ENCODE measurements around the gene LRCH4.
A peak's percentile ranks its signal among the peaks of the same experiment; 100 is the strongest.
"Not testable (repeated sequence)": the region's sequence is repeated elsewhere in the genome, so short reads cannot be mapped to it uniquely, and the experiment has no call there.

The LRCH4 gene

DNA sequence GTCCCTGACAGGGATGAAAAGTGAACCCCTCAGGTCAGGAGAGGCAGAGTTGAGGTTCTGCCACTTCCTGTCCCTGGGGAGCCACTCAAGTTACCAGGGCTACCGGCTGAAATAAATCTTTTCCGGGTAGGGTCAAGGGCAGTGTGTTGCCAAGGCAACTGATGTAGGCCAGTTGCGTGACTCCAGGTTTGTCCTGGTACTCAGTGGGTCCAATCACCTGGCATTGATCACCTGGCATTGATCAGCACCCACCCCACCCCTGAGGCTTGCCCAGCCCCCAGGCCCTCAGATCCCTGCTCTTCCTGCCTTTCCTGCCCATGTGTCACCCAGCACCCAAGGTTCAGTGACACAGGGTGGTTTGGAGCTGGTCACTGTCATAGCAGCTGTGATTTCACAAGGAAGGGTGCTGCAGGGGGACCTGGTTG is 18.2 kb downstream of the LRCH4 start:
- DNase-seq (ENCODE audit: low spot score): no peak

- DNase-seq (ENCODE audit: low spot score): no peak
These were observed 18.7 kb downstream of the LRCH4 start for GRCh38 chr7:100567031-100567730.

DNA sequence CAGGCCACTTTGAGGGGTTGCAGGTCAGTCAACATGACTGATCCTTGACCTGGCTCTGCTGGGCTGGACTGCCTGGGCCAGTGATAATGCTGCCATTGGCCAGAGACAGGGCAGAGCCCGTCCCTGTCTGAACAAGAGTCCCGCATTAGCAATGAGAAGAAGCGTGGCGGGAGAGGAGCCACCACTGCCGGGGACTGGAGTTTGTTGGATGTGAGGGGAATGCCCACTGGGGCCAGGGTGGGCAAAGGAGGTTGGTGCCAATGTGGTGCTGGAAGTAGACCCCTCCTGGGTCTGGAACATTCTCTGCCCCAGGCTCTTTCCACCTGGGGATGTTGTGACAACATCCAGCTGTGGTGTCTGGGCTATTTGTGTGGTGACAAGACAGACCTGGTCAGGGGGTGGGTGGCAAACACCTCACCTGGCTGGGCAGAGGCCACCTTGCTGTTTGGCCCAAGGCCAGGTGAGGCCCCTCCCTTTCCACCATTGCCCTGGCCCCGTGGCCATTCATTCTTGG is 19.9 kb downstream of the LRCH4 start:
- DNase-seq (ENCODE audit: low spot score): no peak

GRCh38 chr7:100565133-100565571 is 20.8 kb downstream of the LRCH4 start:
- no peak for DNase-seq (ENCODE audit: low spot score)

GRCh38 chr7:100564405-100564804 is 21.5 kb downstream of the LRCH4 start:
- DNase-seq (ENCODE audit: low spot score): not testable (repeated sequence)

- peak; percentile 85 for DNase-seq (ENCODE audit: low spot score)
These were observed 22.0 kb downstream of the LRCH4 start for GRCh38 chr7:100563809-100564400.

- no peak for DNase-seq (ENCODE audit: low spot score)
These were observed 22.8 kb downstream of the LRCH4 start for GRCh38 chr7:100563100-100563564.

DNA sequence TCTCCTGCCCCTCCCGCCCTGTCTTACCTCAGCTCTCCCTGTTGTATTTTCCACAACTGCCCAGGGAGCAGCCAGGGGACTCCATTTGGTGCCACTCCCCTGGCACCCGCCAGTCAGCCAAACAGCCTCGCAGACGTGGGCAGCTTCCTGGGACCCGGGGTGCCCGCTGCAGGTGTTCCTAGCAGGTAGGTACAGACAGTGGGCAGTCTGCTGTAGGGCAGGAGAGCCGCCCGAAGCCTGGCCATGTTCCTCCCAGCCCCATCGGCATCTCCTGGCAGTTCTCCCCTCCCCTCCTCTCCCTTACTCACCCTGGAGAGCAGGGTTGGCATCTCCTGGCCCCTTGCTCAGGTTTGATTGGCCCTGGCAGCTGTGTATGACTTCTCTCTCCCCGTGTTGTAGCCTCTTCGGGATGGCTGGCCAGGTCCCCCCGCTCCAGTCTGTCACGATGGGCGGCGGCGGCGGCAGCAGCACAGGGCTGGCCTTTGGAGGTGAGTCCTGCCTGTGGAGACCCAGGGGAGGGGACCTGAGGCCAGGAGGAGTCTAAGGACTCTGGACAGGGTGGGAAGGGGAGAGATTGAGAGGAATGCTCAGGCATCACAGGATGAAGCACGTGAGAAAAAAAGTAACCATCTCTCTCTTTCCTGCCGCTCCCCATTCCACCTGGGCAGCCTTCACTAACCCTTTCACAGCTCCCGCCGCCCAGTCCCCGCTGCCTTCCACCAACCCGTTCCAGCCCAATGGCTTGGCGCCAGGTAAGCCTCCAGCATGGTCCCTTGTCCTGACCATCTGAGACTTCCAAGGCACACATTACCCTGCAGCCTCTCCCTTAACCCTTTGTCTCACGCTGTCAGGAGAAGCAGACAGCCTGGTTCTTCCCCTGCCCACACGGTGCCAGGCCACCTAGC is 23.5 kb downstream of the LRCH4 start:
- no peak for DNase-seq (ENCODE audit: low spot score)

DNA sequence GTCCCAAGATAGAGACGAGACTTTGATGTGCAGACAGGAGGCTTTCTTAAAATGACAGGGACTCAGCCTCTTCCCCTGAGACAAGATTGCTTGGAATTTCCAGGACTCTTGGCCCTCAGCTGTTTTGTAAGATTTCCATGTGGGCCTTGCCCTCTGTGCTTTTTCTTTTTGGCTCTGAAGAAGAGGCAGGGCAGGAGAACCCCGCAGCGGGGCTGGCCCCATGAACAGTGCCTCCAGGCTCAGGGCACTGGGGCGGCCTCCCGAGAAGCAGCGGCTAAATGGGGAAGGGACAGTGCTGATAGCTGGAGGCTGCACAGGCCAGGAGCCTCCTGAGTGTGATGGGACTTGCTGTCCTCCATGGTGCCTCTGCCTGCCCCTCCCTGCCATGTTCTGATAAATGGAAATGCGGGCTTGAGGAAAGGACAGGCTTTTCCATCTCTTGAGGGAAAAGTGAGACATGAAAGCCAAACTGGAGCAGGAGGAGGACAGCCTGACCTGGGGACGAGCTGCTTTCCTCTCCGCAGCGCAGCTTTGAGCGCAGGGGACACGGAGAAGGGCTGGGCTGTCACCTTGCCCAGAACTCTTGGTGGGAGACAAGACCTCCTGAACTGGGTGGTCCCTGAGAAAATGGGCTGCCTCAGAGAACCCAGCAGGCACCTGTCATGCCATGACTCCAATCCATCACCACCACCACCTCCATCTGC is 24.3 kb downstream of the LRCH4 start:
- no peak for DNase-seq (ENCODE audit: low spot score)

GRCh38 chr7:100559127-100559526 is 26.8 kb downstream of the LRCH4 start:
- no peak for DNase-seq (ENCODE audit: low spot score)

DNA sequence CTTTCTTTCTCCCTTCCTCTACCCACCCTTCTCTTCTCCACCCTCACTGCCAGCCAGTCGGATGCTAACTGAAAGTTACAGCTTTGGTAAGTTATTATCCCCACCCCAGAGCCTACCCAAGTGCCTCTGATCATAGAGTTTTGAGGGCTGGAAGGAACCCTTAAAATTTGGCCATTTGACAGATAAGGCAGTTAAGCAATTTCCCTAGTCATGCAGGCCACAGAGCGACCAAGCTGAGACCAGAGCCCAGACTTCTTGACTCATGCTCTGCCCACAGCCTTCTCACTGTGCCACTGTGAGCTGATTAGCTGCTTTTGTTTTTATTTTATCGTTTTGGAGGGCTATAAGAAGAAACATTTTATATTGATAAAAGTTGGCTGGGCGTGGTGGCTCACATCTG is 29.4 kb downstream of the LRCH4 start:
- no peak for DNase-seq (ENCODE audit: low spot score)

GRCh38 chr7:100555701-100556100 is 30.2 kb downstream of the LRCH4 start:
- DNase-seq (ENCODE audit: low spot score): no peak

DNA sequence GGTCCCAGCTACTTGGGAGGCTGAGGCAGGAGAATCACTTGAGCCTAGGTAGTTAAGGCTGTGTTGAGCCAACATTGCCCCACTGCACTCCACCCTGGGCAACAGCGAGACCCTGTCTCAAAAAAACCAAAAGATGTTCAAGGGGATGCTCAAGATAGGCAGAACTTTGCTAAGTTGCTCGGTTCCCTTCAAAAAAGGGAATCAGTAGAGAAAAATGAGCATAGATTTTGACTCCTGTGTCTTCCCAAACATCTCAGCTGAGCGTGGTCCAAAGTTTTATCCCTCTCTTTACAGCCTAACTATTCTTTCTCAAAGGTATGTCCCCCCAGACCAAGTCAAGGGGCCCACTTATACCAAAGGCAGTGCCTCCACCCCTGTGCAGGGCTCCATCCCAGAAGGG is 32.9 kb downstream of the LRCH4 start:
- no peak for DNase-seq (ENCODE audit: low spot score)

DNA sequence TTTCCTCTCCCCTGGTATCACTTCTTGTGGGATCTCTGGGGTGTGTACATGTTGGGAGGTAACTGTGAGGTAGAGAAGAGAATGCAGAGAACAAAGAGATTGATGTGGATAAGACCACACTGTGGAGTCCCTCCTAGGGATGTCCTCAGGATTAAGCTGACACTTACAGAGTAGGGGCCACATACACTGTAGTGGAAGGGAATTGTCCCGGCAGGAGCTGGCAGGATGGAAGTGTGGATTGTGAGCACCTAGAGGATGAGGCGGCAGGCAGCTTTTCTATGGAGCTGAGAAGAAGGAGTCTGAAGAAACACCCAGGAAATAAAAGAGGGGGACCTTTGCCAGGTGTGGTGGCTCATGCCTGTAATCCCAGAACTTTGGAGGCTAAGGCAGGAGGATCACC is 33.4 kb downstream of the LRCH4 start:
- DNase-seq (ENCODE audit: low spot score): no peak

DNA sequence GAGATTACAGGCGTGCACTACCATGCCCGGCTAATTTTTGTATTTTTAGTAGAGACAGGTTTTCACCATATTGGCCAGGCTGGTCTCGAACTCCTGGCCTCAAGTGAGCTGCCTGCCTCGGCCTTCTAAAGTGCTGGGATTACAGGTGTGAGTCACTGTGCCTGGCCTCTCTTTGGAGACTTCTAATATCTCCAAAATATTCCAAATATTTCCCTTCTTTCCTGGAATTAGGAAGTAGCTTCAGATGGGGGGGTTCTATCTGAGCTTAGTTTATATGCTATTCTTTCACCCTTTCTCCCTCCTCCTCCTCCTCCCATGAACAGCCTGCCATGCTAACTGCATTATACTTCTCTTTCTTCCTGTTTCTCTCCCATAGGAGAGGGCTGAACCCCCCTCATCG is 37.5 kb downstream of the LRCH4 start:
- not testable (repeated sequence) for DNase-seq (ENCODE audit: low spot score)

- no peak for DNase-seq (ENCODE audit: low spot score)
These were observed 38.1 kb downstream of the LRCH4 start for GRCh38 chr7:100547872-100548271.

DNA sequence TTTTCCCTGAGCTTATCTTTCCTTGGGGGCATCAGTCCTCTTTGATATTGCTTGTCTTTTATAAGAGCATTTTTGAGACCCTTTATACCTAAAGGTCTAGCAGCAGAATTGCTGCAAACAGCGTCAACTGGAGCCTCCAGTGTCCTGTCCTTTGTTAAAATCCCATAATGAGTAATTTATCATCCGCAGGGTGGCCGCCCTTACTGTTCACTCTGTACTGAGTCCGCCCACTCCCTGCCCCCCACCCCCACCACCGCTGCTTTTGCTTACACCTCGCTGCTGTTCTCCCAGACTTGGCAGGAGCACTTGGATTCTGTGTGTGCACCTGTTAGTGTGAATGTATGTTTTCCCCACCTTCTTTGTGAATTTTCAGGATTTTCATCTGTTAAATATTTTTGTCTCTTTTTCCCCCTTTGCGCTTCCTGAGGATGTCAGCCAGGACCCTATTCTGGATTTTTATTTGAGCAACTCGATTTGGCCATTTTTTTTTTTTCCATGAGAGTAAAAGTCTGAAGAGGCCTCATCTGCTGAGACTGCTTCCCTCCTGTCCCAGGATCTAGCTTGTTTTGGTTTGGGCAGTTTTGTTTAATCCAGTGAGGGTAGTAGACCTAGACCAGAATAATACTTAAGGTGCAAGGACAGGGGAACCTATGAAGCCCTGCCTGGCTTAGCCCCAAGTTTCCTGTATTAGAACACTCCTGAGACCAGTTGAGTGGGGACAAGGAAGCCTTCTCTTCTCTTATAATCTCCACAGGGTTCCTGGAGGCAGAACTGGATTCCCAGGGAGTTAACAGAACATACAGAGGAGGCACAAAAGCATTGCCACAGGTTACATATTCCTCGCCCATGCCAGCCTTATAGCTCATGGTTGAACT is 38.8 kb downstream of the LRCH4 start:
- no peak for DNase-seq (ENCODE audit: low spot score)

- peak; percentile 51 for DNase-seq (ENCODE audit: low spot score)
These were observed 39.6 kb downstream of the LRCH4 start for GRCh38 chr7:100546129-100546925.

DNA sequence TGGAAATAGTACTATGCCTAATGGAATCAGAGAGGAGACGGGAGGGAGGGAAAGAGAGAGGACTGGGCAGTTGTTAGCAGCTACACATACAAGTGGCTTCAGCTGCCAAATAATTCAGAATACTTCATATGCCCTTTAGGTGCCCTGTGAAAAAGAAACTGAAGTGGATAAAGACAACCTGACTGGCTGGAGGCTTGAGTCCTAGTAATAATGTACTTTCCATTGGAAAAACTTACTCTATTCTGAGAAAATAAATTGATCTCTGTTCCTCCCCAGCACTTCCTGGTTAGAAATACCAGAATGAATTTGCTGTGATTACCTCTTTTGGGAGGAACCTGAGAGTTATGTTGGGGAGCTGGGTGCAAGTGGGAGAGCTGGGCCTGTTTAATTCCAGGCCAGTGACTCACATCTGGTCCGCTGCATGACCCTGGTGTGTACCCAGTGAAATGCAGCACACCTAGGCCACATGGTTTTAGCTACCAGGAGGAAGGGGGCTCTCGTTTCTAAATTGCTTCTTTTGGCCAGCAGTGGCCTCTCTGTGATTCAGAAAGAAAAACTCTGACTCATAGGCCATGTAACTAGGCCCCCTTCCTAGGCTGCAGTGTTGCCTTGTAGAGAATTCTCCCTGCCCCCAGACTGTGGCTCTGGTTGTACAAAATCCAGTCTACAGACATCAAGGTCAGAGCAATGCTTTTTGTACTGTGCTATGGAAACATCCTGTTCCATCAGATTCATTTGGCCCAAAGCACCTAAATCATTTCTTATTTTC is 40.4 kb downstream of the LRCH4 start:
- no peak for DNase-seq (ENCODE audit: low spot score)

Data from HuH-7 (cell line).